Activated T-helper 2 cell treated with anti-CD3 and anti-CD28 coated beads, Interferon-gamma antibody, Interleukin-2, Interleukin-4, amounts not matched to agents 10 μg/mL and 5 μg/mL and 100 μg/mL, durations not matched to agents 14 hours and 24 hours and 36 hours (primary cell): Measurements from ENCODE around the gene PPP1R36. TPM values are rescaled to one million over a fixed set of nuclear protein-coding genes. Genes with fewer than 3 reads are reported as not detected.
"Not testable (repeated sequence)": the region's sequence is repeated elsewhere in the genome, so short reads cannot be mapped to it uniquely, and the experiment has no call there.

ENCODE experiments used
- DNase-seq: peaks from one replicate; pipeline ENCODE4 v3.0.0; 2021; ENCODE audit warnings: low spot score
- H3K27ac Mint-ChIP-seq: one replicate; pipeline ENCODE4 v1.8.0; 2021; ENCODE audit warnings: mixed read lengths
- H3K27me3 Mint-ChIP-seq: one replicate; pipeline ENCODE4 v1.8.0; 2021; ENCODE audit warnings: low read depth, mixed read lengths
- H3K36me3 Mint-ChIP-seq: one replicate; pipeline ENCODE4 v1.8.0; 2021; ENCODE audit warnings: low read depth, mixed read lengths
- H3K4me1 Mint-ChIP-seq: one replicate; pipeline ENCODE4 v1.8.0; 2021; ENCODE audit warnings: low read depth, mixed read lengths
- H3K4me3 Mint-ChIP-seq: one replicate; pipeline ENCODE4 v1.8.0; 2021; ENCODE audit warnings: low read depth, mild to moderate bottlenecking, moderate library complexity, mixed read lengths
- H3K9me3 Mint-ChIP-seq: one replicate; pipeline ENCODE4 v1.8.0; 2021; ENCODE audit warnings: mixed read lengths
- intact Hi-C: fragments of 100-400 bp; cut with micrococcal nuclease; formaldehyde crosslinking; loops from one replicate; pipeline ENCODE4 v1.15.1; 2023
- total RNA-seq: library from RNA; stranded (reverse); gene quantifications from 2 replicates; pipeline ENCODE4 v1.2.3, GENCODE V29; 2022

Gene PPP1R36
- total RNA-seq, 1 donor from 2014 or later = not detected

DNA sequence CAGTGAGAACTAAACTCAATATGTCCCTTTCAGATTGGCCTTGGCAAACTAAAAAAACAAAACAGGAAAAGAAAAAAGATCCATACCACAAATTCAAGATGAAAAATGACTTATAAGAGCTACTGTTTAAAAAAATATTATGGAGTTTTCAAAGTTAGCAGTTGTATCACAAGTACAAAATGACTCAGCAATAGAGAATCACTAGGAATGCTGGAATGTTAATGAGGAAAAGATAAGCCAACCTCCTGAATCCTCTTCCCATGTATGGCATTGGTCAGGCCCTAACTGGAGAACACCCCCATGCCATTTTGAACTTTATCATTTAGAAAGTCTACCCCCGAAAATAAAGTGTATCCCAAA lies 62.2 kb downstream of the PPP1R36 start:
- H3K4me3 Mint-ChIP-seq = no peak overlapping the region
- H3K27me3 Mint-ChIP-seq = peaks cover 20% of the 10 kb centered on the region
- no peaks in the 10 kb centered on the region for H3K9me3 Mint-ChIP-seq
- no peaks in the 10 kb centered on the region for H3K36me3 Mint-ChIP-seq
- DNase-seq = no peak
- H3K4me1 Mint-ChIP-seq = no peaks in the 10 kb centered on the region
- intact Hi-C loops = no loop called here
- H3K27ac Mint-ChIP-seq = no peak overlapping the region

DNA sequence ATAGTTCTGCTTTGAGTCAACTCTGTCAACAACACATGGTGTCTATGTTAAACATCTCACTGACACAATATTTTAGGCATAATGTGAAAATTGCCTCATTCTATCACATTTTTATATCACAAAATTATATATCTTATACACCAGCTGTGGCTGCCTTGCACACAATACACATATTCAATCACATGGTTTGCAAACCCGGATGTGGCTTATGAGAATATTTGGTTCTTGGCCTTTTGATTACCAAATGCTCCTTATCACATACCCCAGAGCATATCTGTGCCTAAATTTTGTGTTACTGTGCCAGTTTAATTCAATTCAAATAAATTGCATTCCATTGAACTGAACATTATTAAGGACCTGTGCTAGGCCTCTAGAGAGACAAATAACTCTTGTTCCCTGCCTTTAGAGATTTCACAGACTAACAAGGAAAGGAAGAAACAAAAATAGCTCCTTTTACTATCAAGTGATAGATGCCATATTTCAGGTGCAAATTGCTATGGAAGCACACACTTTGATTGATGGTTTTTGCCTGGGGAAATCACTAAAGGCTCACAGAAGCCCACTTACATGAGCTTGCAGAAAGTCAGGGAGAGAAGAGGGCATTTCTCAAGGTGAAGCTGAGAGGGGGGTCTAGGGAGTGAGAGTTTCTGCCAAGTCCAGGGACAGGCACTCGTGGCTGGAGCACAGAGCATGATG lies 63.4 kb downstream of the PPP1R36 start:
- intact Hi-C loops = no loop called here
- no peaks in the 10 kb centered on the region for H3K9me3 Mint-ChIP-seq
- no peak overlapping the region for H3K27ac Mint-ChIP-seq
- no peak for DNase-seq
- no peak overlapping the region for H3K4me3 Mint-ChIP-seq
- no peaks in the 10 kb centered on the region for H3K36me3 Mint-ChIP-seq
- H3K27me3 Mint-ChIP-seq = peaks cover 21% of the 10 kb centered on the region
- H3K4me1 Mint-ChIP-seq = no peaks in the 10 kb centered on the region

DNA sequence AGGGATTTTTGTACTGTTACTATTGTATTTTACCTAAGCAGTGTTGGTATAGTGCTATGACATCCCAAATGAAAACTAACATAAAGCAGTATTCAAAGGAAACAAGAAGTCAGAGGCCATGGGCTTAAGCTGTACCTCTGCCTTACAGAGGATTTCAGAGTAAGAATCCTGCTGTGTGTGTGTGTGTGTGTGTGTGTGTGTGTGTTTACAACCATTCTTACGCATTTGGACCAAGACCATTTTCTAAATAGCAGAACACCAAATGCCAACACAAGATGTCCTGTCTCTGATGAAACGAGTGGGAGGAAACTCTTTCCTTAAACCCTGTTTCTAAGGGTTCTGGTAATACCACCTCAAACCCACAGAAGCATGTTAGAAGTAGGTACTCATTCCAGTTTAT lies 64.4 kb downstream of the PPP1R36 start:
- Mint-ChIP-seq H3K4me3 (no peak overlapping the region), H3K36me3 (no peaks in the 10 kb centered on the region), H3K27ac (no peak overlapping the region), H3K4me1 (no peaks in the 10 kb centered on the region), H3K9me3 (no peaks in the 10 kb centered on the region), H3K27me3 (peaks cover 21% of the 10 kb centered on the region)
- no peak for DNase-seq
- intact Hi-C loops = no loop called here

GRCh38 chr14:64614805-64615391 lies 65.1 kb downstream of the PPP1R36 start:
- Mint-ChIP-seq H3K9me3 (no peaks in the 10 kb centered on the region), H3K4me1 (no peaks in the 10 kb centered on the region), H3K4me3 (no peak overlapping the region), H3K27me3 (peaks cover 17% of the 10 kb centered on the region), H3K36me3 (no peaks in the 10 kb centered on the region), H3K27ac (no peak overlapping the region)
- no peak for DNase-seq
- intact Hi-C loops = no loop called here

GRCh38 chr14:64617872-64618408 lies 68.2 kb downstream of the PPP1R36 start:
- peaks cover 18% of the 10 kb centered on the region for H3K27me3 Mint-ChIP-seq
- H3K9me3 Mint-ChIP-seq, H3K4me1 Mint-ChIP-seq, H3K4me3 Mint-ChIP-seq, H3K36me3 Mint-ChIP-seq, intact Hi-C loops, H3K27ac Mint-ChIP-seq, DNase-seq: not testable (repeated sequence)

DNA sequence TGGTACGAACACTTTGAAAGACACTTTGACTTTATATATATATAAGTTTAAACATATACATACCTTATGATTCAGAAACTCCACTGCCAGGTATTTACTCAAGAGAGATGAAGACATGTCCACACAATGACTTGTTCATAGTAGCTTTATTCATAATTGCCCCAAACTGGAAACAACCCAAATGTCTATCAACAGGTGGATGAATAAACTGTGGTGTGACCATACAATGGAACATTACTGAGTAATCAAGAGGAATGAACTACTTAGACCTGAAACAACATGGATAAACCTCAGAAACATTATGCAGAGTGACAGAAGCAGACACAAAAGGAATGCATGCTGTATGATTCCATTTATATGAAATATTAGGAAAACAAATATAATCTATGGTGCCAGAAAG lies 71.1 kb downstream of the PPP1R36 start:
- intact Hi-C loops = no loop called here
- Mint-ChIP-seq H3K4me3 (no peak overlapping the region), H3K4me1 (peaks cover 1% of the 10 kb centered on the region)

GRCh38 chr14:64623554-64624165 lies 73.9 kb downstream of the PPP1R36 start:
- intact Hi-C loops = no loop called here
- Mint-ChIP-seq H3K27ac (no peak overlapping the region), H3K4me1 (peaks cover 1% of the 10 kb centered on the region), H3K4me3 (no peak overlapping the region), H3K27me3 (peaks cover 6% of the 10 kb centered on the region), H3K9me3 (no peaks in the 10 kb centered on the region), H3K36me3 (no peaks in the 10 kb centered on the region)
- no peak for DNase-seq

More for the DNA sequence above, 71.1 kb downstream of the PPP1R36 start:
- Mint-ChIP-seq H3K27me3 (peaks cover 12% of the 10 kb centered on the region), H3K27ac (no peak overlapping the region), H3K36me3 (no peaks in the 10 kb centered on the region), H3K9me3 (no peaks in the 10 kb centered on the region)
- DNase-seq = no peak

- no peak overlapping the region for H3K27ac Mint-ChIP-seq
- DNase-seq = no peak
- no peak overlapping the region for H3K4me3 Mint-ChIP-seq
- H3K27me3 Mint-ChIP-seq = peaks cover 11% of the 10 kb centered on the region
- intact Hi-C loops = no loop called here
- H3K9me3 Mint-ChIP-seq = no peaks in the 10 kb centered on the region
- H3K4me1 Mint-ChIP-seq = peaks cover 1% of the 10 kb centered on the region
- no peaks in the 10 kb centered on the region for H3K36me3 Mint-ChIP-seq
These were observed 75.8 kb downstream of the PPP1R36 start for GRCh38 chr14:64625386-64626232.

GRCh38 chr14:64628940-64629408 lies 79.2 kb downstream of the PPP1R36 start:
- Mint-ChIP-seq H3K4me1 (no peaks in the 10 kb centered on the region), H3K27ac (no peak overlapping the region)

DNA sequence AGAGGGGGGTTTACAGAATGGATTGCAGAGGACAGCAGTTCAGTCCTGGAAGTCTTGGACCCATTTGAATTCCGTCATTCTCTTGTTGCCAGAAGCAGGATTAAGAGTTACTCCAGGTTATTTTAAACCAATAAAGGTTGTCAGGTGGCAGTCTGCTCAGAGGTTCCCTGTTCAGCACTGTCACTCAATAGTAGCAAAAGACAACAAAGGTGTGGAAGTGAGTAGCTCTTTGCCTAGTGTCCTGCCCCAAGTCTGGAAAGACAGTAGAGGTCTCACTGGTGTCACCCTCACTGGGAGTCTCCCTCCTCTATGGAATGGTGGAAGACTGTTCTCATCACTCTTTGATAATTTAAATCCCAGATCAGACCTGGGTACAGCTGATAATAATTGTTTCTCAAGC lies 81.0 kb downstream of the PPP1R36 start:
- Mint-ChIP-seq H3K4me3 (no peak overlapping the region), H3K36me3 (no peaks in the 10 kb centered on the region), H3K27me3 (peaks cover 7% of the 10 kb centered on the region), H3K9me3 (no peaks in the 10 kb centered on the region), H3K4me1 (no peaks in the 10 kb centered on the region), H3K27ac (no peak overlapping the region)
- no peak for DNase-seq
- intact Hi-C loops = loop anchor here (10.0 kb wide), 1 partner anchor 126 kb away; the partner anchor contains the start of genes ZBTB1 and ZBTB25

More at GRCh38 chr14:64628940-64629408, 79.2 kb downstream of the PPP1R36 start:
- Mint-ChIP-seq H3K9me3 (no peaks in the 10 kb centered on the region), H3K4me3 (no peak overlapping the region), H3K36me3 (no peaks in the 10 kb centered on the region), H3K27me3 (peaks cover 7% of the 10 kb centered on the region)
- intact Hi-C loops = no loop called here
- no peak for DNase-seq

GRCh38 chr14:64631222-64631621 lies 81.5 kb downstream of the PPP1R36 start:
- not testable (repeated sequence) for H3K4me3 Mint-ChIP-seq, H3K27ac Mint-ChIP-seq, H3K9me3 Mint-ChIP-seq, H3K4me1 Mint-ChIP-seq, DNase-seq, H3K36me3 Mint-ChIP-seq, H3K27me3 Mint-ChIP-seq
- intact Hi-C loops = loop anchor here (10.0 kb wide), 1 partner anchor 126 kb away; the partner anchor contains the start of genes ZBTB1 and ZBTB25

DNA sequence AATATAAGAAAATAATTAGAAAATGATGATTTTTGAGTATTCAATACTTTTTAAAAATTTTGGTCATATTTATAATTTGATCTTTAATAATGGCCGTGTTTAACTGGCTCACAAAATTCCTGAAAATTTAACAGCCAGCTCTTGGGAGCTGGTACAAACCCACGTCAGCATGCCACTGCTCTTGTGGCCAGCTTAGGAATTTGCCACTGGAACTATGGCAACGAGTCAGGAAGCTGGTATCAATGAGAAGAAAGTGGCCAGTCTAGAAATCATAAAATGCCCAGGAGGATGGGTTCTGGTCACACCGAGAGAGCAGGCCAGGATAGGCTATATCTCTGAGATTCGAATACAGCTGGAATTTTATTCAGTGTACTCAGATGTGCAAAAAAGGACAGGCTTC lies 82.3 kb downstream of the PPP1R36 start:
- Mint-ChIP-seq H3K27ac (no peak overlapping the region), H3K4me1 (peaks cover 3% of the 10 kb centered on the region), H3K9me3 (no peaks in the 10 kb centered on the region), H3K27me3 (peaks cover 9% of the 10 kb centered on the region), H3K4me3 (no peak overlapping the region), H3K36me3 (no peaks in the 10 kb centered on the region)
- no peak for DNase-seq
- intact Hi-C loops = loop anchor here (10.0 kb wide), 1 partner anchor 127 kb away; the partner anchor contains the start of genes ZBTB1 and ZBTB25
